ENCODE results near the gene ATRNL1.

Gene ATRNL1

DNA sequence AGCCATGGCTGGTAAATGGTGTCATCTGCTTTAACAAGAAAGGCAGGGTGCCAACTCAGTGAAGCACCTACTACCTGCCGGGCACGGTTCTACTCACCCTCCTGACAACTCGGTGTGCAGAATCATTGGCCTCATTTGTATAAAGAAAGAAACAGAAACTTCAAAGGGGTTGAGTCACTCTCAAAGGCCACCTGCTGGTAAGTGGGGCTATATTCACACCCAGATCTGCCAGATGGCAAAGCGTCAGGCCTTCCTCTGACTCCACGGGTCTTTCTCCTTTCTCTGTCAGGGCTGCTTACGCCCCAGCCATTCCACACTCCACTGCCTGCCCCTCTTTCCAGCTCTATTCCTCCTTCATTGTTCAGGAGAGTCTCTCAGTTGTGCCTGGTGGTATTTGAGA lies 870.7 kb downstream of the ATRNL1 start:
- DNase-seq: no peak

DNA sequence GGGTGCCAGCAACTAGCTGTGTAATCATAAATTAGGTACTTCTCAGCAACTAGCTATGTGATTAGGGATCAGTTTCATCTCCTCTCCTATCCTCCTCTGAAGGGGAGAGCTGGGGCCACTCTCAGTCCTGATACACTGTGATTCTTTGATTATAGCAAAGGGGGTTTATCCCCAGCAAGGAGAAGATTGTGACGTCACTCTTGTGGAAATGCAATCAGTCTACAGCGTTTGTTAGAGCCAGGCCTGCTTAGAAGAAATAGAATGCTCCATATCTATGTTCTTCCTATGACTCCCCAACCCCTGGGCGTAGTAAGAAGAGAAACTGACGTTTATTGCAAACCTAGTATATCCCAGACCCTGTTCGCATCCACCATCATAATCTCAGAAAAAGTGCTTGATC lies 871.7 kb downstream of the ATRNL1 start:
- no peak for DNase-seq

DNA sequence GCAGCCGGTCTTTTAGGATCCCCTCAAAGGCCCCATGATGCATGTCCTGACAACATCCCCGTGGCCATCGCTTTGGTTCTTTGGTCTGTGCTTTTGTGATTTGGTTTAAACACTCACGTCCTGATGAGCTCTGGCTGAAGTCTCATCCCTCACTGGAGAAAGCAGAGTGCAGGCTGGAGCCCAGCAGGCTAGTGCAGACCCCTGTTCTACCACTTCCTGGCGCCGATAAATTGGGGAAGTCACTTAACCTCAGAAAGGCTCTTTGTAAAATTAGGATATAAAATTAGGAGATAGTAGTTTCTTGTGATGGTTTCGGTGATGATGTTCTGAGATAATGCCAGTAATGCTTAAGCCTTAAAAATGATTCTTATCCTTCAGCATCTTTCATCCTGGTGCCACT lies 872.2 kb downstream of the ATRNL1 start:
- no peak for DNase-seq

DNA sequence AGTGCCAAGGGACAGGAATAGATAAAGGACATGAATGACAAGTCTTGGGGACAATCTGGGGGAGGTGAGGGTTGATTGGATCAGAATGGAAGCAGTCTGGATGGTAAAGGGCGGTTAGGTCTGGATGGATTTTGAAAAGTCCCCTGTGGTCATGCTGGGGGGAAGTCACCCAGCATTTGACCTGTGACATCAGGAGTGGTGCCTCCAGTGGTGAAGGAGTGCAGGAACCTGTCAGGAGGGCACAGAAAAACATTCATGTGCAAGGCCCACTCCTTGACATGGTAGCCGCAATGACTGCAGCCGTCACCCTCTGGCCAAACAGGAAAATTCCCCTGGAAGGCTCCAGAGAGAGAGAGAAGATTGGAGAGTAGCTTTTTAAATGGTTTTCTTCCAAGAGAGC lies 875.1 kb downstream of the ATRNL1 start:
- no peak for DNase-seq

DNA sequence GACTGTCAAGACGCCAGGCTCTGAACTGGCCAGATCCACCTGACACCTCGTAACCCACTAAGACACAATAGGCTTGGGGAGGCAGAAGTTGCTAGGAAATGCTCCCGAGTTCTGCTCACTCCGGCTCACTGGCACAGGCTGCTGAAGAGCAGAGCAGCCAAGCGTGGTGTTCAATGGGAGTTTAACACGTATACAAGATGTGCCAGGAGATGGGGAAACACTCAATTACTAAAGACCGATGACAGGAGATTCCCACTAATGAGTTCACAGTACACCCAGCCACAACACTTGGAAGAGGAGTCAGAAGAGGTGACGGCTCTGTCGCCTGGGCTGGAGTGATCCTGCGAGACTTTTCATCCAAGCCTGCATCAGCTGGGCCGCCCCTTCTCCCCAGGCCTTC lies 876.4 kb downstream of the ATRNL1 start:
- DNase-seq: no peak

DNA sequence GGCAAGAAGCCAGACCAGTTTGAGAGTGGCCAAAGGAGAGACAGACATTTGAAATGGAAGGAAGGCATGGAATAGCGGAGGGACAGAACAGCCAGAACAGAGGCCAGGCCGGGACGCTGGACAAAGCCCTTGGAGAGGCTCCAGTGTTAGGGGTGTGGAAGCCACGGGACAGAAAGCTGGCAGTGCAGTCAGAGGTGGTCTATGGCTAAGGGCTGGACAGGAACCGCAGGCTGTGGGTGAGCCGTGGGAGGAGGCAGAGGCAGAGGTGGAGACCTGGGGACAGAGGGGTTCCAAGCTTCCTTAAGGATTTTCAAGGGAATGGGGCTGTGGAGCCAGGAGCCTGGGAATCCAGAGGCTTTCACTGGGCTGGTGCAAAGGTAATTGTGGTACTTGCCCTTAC lies 878.8 kb downstream of the ATRNL1 start:
- no peak for DNase-seq

DNA sequence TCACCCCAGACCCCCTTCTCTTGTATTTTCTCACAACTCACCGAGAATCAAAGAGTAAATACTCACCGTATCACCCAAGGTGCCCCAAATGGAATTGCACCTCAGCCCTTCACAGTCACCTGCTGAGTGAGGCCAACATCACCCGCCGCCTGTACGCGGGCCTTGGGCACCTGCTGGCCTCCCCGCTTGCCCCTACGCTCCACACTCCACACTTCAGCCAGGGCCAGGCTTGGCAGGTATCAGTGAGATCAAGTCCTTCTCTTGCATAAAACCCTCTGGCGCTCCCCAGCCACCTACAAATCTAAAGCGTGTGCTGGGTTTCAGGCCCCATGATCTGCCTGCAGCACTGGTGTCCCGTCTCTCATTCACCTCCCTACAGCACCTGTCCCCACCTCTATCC lies 879.3 kb downstream of the ATRNL1 start:
- DNase-seq: no peak

DNA sequence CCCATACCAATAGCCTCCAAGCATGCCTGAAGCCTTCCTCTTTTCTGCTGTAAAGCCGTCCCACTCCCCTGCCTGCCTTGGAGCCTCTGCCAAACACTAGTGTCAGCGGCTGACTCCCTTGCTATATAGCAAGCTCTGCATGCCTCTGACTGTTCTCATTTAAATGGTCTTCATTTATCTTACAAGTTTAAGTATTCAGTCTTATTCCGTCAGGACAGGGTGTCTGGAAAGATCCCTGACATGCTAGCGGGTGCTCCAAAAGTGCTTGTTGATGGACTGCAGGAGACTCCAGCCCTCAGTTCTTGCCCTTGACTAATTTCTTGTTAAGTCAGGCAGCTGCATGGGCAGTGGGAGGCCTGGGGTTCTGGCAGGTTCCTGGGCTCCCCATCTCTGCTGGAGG lies 881.2 kb downstream of the ATRNL1 start:
- DNase-seq: no peak

DNA sequence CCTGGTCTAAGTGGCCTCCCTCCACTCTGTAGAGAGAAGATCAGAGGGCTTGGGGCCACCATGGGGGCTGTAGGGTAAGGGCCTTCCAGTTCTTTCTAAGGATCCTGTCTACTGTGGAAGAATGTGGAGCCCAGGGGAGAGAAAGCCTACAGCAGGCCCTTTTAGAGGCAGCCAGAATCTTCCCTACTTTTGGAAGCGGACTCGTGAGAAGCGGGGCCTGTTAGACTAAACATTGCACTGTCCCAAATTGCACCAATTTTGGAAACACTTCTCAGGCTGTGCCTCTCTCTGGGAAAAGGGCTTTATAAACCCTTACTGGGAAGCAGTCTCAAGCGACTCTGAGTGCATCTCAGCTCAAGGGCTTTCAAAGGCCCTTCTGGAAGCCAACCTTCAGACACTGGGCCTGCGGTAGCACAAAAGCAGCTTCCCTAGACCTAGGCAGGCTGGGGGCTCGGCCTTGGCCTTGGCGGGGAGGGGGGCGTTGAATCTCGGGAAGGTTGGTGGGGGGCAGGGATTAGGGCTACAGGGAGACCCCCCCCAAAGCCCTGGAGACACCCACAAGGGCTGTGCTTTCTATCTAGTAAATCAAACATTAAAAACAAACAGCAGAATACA lies 881.8 kb downstream of the ATRNL1 start:
- no peak for DNase-seq

DNA sequence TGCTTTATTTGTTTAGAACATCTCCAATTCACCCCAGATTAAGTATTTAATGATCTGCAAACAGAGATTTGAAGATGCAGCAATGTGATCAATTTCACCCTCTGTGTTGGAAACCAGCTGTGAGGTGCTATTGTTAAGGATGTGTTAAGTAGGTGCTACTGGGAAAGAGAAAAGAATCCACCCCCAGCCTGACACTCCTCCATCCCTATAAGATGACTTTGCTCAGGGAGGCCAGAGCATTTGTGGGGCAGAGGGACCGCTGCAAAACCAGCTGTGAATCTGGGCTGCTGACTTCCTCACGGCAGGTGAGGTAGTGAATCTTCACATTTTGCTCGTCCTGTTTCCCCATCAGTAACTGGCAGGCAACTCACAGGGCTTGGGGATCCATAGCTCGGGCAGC lies 882.3 kb downstream of the ATRNL1 start:
- DNase-seq: no peak

DNA sequence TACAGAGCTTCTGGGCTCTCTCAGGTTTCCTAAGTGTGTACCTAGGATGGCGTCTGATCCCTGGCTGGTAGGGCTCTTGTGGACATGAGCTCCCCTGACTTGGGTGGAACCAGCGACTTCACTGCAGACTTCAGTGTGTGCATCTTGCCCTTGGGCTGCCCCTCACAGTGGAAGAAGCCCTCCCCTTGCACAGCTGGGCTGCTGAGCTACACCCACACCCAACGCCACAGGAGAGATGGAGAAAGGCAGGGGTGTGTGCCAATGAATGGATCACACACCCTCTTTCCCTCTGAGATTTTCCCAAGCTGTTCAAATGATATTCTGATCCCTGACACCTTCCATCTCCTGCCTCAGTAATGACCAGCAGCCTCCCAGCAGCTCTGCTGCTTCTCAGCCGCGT lies 883.2 kb downstream of the ATRNL1 start:
- DNase-seq: no peak

DNA sequence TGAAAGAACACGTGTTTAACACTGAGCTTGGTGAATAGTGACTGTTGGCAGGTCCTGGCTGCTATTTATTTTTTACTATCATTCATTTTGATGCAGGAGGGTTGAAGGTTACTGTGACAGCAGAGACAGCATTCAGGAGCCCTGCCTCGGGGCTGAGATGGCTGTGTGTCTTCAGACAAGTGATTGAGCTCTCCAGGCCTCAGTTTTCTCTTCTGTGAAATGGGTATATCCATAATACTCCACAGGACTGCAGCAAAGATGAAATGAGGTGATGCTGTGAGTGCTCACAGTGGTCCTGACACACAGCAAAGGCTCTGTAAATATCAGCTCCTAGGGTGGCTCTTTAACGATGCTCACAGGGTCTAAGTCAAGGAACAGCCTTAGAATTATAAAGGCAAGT lies 884.7 kb downstream of the ATRNL1 start:
- DNase-seq: no peak

DNA sequence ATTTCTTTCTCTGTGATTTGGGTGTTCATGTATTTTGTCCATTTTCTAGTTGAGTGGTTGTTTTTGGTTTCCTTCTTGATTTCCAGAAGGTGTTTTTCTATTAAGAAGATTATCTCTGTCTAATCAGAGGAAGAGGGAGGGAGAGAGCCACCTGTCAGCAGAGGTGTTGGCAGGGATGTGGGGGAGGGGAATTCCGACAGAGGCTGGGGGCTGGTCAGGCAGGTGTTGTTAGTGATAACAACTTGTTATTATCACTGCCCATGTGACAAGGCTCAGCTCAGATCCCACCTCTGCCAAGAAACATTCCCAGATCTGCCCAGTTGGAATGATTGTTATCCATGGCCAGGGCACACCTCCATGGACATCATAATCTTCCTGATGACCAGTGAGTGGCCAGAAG lies 886.4 kb downstream of the ATRNL1 start:
- no peak for DNase-seq

DNA sequence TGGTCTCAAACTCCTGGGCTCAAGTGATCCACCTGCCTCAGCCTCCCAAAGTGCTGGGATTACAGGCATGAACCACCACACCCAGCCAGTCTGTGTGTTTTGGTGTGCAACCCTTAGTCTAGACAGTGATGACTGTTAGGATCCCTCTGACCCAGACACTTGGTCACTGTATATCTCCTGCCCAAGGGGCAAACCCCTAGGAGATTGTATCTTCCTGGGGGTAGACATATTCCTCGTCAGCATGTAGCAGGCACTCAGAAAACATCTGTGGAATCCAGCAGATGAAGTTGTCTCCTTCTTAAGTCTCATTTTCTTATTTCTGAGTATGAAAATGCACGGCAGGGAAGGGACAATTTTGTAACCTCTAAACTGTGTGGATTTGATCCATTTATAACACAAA lies 887.3 kb downstream of the ATRNL1 start:
- no peak for DNase-seq

DNA sequence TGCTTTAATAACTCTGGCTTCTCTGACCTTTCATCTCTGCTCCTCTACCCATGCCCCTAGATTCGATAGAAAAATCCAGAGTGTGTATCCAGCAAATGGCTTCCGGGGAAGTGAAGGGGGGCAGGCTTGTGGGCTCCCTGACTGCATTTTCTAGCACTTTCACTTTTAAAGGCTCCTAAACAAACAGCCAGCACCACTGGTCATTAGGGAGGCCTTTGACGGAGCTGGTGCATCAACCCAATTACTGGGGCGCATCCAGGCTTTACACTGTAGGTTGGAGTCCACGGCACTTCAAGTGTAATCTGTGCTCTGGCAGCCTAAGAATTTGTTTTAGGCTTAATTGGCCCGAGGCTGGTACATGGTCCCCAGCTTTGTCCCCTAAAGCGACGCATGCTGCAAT lies 887.9 kb downstream of the ATRNL1 start:
- no peak for DNase-seq

DNA sequence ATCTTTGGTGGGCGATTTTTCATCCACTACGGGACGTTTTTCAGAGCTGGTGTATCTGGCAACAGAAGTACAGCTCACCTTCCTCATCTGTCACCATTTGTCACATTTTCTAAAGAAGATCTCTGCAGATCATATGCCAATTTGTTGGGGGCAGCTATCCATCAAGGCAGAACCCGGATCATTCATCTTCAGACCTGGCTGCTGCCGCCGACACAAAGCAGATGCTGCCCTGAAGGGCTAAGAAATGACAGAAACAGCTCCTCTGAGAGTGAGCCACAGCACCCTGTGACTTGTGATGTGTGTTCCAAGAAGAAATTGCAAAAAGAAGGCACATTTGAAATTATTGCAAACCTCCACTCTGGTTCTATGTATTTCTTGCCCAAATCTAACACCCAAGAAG lies 888.9 kb downstream of the ATRNL1 start:
- DNase-seq: no peak

DNA sequence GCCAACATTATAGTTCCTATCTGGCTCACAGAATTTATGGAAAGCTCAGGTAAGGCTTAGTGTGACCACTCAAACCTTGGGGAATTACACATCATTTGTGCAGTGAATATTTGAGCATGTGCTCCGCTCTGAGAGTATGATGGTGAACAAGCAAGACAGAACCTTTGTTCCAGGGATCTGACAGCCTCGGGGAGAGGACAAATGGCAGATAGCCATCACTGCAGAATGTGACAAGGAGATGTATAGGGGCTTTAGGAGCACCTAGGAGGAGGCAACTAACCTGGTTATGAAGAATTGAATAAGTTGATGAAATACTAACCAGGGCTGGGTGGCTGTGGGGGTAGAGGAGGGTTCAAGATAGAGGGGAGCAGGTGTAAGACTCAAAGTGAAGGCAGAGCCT lies 889.4 kb downstream of the ATRNL1 start:
- DNase-seq: no peak

DNA sequence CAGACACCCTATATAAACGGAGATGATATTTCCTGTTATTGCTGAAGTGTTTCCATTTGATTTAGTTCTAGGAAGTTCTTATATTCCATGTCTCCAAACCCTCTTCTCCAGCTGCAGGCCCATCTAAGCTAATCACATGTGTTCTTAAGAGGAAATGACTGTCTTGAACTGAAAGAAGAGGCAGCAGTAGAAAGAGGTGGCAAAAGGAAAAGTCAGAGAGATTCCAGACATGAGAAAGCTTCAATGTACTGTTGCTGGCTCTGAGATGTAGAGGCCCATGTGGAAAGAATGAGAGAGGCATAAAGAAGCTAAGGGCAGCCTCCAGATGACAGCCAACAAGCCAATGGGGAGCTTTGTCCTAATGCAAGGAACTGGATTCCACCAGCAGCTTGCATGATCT lies 892.6 kb downstream of the ATRNL1 start:
- DNase-seq: no peak

DNA sequence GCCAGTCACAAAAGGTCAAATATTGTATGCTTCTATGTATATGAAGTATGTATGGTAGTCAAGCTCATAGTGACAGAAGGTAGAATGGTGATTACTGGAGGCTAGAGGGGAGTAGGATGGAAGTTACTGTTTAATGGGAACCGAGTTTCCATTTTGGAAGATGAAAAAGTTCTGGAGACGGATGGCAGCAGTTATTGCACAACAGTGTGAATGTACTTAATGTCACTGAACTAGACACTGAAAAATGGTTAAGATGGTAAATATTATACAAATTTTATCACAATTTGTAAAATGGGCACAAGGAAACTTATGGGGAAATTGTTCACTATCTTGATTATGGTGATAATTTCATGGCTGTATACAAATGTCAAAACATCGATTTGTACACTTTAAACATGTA lies 895.2 kb downstream of the ATRNL1 start:
- DNase-seq: no peak

DNA sequence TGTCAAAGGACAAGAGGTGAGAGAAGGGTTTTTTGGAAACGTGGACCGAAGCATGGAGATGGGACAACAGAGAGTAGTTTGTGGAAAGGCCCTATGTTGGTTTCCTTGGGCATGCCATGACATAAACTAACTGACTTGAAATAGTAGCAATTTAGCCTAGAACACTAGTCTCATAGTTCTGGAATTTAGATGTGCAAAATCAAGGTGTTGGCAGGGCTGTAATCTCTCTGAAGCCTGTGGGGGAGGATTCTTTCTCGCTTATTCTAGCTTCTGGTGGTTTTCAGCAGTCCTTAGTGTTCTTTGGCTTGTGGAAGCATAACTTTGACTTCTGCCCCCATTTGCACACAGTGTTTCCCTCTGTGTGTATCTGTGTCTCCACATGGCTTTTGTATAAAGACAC lies 896.5 kb downstream of the ATRNL1 start:
- no peak for DNase-seq

DNA sequence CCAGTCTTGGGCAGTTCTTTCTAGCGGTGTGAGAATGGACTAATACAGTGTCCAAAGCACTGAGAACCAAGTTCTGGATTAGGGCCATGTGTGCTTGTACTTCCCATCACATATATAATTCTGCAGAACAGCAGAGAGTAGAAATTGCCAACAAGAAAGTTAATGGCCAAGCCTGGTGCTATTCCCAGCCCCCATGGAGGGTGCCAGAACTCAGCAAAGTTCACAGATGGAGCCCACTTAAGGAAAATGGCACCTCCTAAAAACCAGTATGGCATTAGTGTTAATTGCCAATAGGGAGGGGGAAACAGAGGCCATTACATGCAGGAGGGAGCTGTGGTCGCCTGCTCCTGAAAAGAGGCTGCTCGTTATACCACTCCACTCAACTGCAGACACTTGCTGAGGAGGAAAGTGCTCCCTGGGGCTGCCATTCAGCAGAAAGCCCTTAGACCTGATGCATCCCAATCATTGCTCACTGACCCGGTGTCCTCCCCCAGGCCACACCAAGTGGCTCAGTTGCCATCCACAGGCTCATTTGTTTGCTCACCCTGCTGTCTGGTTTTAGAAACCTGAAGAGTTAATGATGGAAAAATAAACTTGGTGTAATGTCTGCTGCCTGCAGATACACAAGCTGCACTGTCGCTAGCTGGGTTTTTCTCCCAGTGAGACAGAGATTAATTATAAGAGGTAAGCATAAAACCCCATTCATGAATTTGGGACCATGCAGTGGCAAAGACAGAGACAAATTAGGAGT lies 899.2 kb downstream of the ATRNL1 start:
- DNase-seq: no peak

DNA sequence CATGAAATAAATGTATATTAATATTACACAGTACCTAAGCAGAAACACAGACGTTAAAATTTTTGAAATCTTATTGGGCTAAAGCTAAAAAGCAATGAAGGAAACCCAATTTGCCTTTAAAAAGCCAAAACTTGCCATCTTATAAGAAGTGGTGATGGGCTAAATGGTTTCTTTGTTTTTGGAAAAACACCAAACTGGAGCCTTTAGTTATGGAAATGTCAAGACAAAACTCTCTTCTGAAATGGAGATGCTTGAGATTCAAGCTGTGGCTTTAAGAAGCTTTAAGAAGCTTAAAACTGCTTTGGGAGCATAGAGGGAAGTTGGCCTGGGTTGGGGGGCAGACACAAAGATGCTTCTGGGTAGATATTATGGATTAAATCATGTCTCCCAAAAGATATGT lies 902.9 kb downstream of the ATRNL1 start:
- no peak for DNase-seq

DNA sequence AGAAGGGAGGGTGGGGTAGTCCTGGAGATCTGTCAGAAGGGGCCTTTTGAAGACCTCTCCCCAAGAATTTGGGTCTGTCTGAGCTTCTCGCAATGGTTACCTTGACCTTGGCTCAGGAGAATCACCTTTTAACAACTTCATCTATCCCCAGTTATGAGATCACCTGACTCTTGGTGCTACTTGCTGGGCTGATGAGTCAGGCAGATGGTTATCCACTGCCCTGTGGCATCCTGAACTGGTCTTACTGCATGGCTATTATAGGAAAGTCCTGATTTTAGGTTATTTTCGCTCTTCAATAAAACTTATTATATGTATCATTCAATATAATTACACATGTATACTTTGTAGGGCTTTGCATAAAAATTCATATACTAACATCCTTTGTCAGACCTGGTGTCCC lies 905.1 kb downstream of the ATRNL1 start:
- no peak for DNase-seq

Measured in CD4-positive, alpha-beta T cell treated with Interferon alpha-2 for 1 hour (primary cell).